ENCODE data around the gene PSIP1. TPM values are rescaled to one million over a fixed set of nuclear protein-coding genes. Genes with fewer than 3 reads are reported as not detected.

PSIP1 gene
- total and polyA plus RNA-seq, 2 donors (not counting 1 experiment from before 2014, with no cell fraction given), result 51.2 to 73.3 TPM

DNA sequence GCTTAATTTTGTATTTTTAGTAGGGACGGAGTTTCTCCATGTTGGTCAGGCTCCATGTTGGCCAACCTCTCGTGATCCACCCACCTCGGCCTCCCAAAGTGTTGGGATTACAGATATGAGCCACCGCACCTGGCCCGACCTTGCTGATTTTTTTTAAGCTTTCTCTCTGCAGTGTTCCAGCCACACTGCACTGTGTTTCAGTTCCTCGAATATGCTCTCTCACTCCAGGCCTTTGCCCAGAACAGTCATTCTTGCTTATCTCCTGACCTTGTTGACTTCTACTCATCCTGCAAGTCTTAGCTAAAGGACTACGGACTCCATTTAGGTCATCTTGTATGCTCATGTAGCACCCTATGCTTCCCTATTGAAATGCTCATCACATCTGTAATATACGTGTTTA is 84.8 kb downstream of the PSIP1 start:
- H3K36me3 ChIP-seq (ENCODE audit: control insufficient read depth, insufficient read depth, low read length), result peaks cover 3% of the 10 kb centered on the region
- H3K9me3 ChIP-seq (ENCODE audit: control insufficient read depth, insufficient read depth, low read depth, low read length), result no peaks in the 10 kb centered on the region
- H3K27me3 ChIP-seq (ENCODE audit: control insufficient read depth, insufficient read depth, low read length), result no peaks in the 10 kb centered on the region
- no peak for DNase-seq (ENCODE audit: low read depth in 2 of 2)
- no peak overlapping the region for H3K27ac ChIP-seq (ENCODE audit: insufficient read depth, low read length)
- H2AFZ ChIP-seq (ENCODE audit: low read length), result no peak overlapping the region
- peaks cover 2% of the 10 kb centered on the region for H3K4me1 ChIP-seq (ENCODE audit: control insufficient read depth, extremely low read depth, insufficient read depth, low read length)
- no peak overlapping the region for H3K4me2 ChIP-seq (ENCODE audit: extremely low read depth, insufficient read depth, low read length)
- no peaks in the 10 kb centered on the region for H4K20me1 ChIP-seq (ENCODE audit: control insufficient read depth, extremely low read depth, insufficient read depth, low read length)
- H3K4me3 ChIP-seq (replicated peaks in 1 of 4; ENCODE audit: control extremely low read depth in 1 of 4, insufficient read depth in 1 of 4, low read depth in 3 of 4, low read length in 4 of 4), result no peak overlapping the region
- no peak overlapping the region for H3K9ac ChIP-seq (ENCODE audit: insufficient read depth, low read length)
- TF ChIP-seq CTCF (conservative IDR thresholded peaks at IDR 0.05 in 1 of 2, IDR thresholded peaks at IDR 0.05 in 1 of 2; ENCODE audit: low read depth in 1 of 2, low read length in 2 of 2) (no peak), EZH2 (IDR thresholded peaks at IDR 0.05; ENCODE audit: low read length, missing control alignments) (no peak)
- peaks cover 67% of the 10 kb centered on the region for H3K79me2 ChIP-seq (ENCODE audit: control insufficient read depth, insufficient read depth, low read length)

- Histone ChIP-seq H3K4me1 (ENCODE audit: control insufficient read depth, extremely low read depth, insufficient read depth, low read length) (peaks cover 2% of the 10 kb centered on the region), H2AFZ (ENCODE audit: low read length) (peak overlapping the region; percentile 74), H3K9ac (ENCODE audit: insufficient read depth, low read length) (peak overlapping the region; percentile 72), H3K36me3 (ENCODE audit: control insufficient read depth, insufficient read depth, low read length) (peaks cover 2% of the 10 kb centered on the region), H4K20me1 (ENCODE audit: control insufficient read depth, extremely low read depth, insufficient read depth, low read length) (no peaks in the 10 kb centered on the region), H3K27ac (ENCODE audit: insufficient read depth, low read length) (peak overlapping the region; percentile 71), H3K79me2 (ENCODE audit: control insufficient read depth, insufficient read depth, low read length) (peaks cover 50% of the 10 kb centered on the region), H3K4me3 (replicated peaks in 1 of 4; ENCODE audit: control extremely low read depth in 1 of 4, insufficient read depth in 1 of 4, low read depth in 3 of 4, low read length in 4 of 4) (peak overlapping the region; percentile 77 to 98 (median 98)), H3K4me2 (ENCODE audit: extremely low read depth, insufficient read depth, low read length) (peak overlapping the region; percentile 79), H3K27me3 (ENCODE audit: control insufficient read depth, insufficient read depth, low read length) (no peaks in the 10 kb centered on the region), H3K9me3 (ENCODE audit: control insufficient read depth, insufficient read depth, low read depth, low read length) (no peaks in the 10 kb centered on the region)
- DNase-seq (ENCODE audit: low read depth in 2 of 2), result peak; percentile 29 to 58
- no peak for TF ChIP-seq EZH2 (IDR thresholded peaks at IDR 0.05; ENCODE audit: low read length, missing control alignments)
- TF ChIP-seq CTCF (conservative IDR thresholded peaks at IDR 0.05 in 1 of 2, IDR thresholded peaks at IDR 0.05 in 1 of 2; ENCODE audit: low read depth in 1 of 2, low read length in 2 of 2), result peak; percentile 31 to 44
These were observed 87.4 kb downstream of the PSIP1 start for GRCh38 chr9:15423231-15423985.

GRCh38 chr9:15422372-15423230 is 88.2 kb downstream of the PSIP1 start, which contains the start of gene SNAPC3:
Gene SNAPC3, plus strand, starts transcription at chr9:15422876. Its CDS starts 4 bp downstream, at chr9:15422880.
- no peak for TF ChIP-seq CTCF (conservative IDR thresholded peaks at IDR 0.05 in 1 of 2, IDR thresholded peaks at IDR 0.05 in 1 of 2; ENCODE audit: low read depth in 1 of 2, low read length in 2 of 2)
- TF ChIP-seq EZH2 (IDR thresholded peaks at IDR 0.05; ENCODE audit: low read length, missing control alignments), result no peak
- no peaks in the 10 kb centered on the region for H4K20me1 ChIP-seq (ENCODE audit: control insufficient read depth, extremely low read depth, insufficient read depth, low read length)
- H2AFZ ChIP-seq (ENCODE audit: low read length), result peak within 1 kb of the TSS; percentile 93
- H3K79me2 ChIP-seq (ENCODE audit: control insufficient read depth, insufficient read depth, low read length), result peaks cover 49% of the 10 kb centered on the region
- H3K9me3 ChIP-seq (ENCODE audit: control insufficient read depth, insufficient read depth, low read depth, low read length), result no peaks in the 10 kb centered on the region
- H3K4me2 ChIP-seq (ENCODE audit: extremely low read depth, insufficient read depth, low read length), result peak within 1 kb of the TSS; percentile 82
- H3K27ac ChIP-seq (ENCODE audit: insufficient read depth, low read length), result peak within 1 kb of the TSS; percentile 87
- H3K4me1 ChIP-seq (ENCODE audit: control insufficient read depth, extremely low read depth, insufficient read depth, low read length), result peaks cover 2% of the 10 kb centered on the region
- peak; percentile 95 to 96 for DNase-seq (ENCODE audit: low read depth in 2 of 2)
- peak within 1 kb of the TSS; percentile 72 for H3K9ac ChIP-seq (ENCODE audit: insufficient read depth, low read length)
- peak within 1 kb of the TSS; percentile 77 to 98 (median 98) for H3K4me3 ChIP-seq (replicated peaks in 1 of 4; ENCODE audit: control extremely low read depth in 1 of 4, insufficient read depth in 1 of 4, low read depth in 3 of 4, low read length in 4 of 4)
- no peaks in the 10 kb centered on the region for H3K27me3 ChIP-seq (ENCODE audit: control insufficient read depth, insufficient read depth, low read length)
- peaks cover 2% of the 10 kb centered on the region for H3K36me3 ChIP-seq (ENCODE audit: control insufficient read depth, insufficient read depth, low read length)

Data from fibroblast of lung (primary cell).